GM21447 (cell line): ENCODE results near the gene TM9SF4.
A peak's percentile ranks its signal among the peaks of the same experiment; 100 is the strongest.
"Not testable (repeated sequence)": the region's sequence is repeated elsewhere in the genome, so short reads cannot be mapped to it uniquely, and the experiment has no call there.

Experiments
- ATAC-seq: cut with Tn5 transposase; IDR thresholded peaks from one replicate; pipeline ENCODE4 v1.9.1; 2021; ENCODE audit not compliant: unreplicated experiment

TM9SF4 gene

GRCh38 chr20:32089637-32090362 lies 19.7 kb upstream of the TM9SF4 start:
- no peak for ATAC-seq

GRCh38 chr20:32091888-32092346 lies 17.6 kb upstream of the TM9SF4 start:
- no peak for ATAC-seq

DNA sequence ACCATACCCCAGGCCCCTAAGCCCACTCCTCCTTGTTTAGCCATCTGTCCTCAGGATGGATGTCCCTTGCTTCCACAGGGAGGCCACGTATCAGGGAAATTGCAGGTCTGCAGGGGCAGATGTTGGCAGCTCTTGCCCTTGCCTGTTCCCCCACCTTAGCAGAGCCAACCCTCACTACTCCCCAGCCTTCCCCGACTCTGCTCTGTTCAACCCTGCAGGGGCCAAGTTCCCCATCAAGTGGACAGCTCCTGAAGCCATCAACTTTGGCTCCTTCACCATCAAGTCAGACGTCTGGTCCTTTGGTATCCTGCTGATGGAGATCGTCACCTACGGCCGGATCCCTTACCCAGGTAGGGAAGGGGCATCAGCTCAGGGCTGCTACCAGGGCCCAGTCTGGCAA lies 10.7 kb upstream of the TM9SF4 start:
- no peak for ATAC-seq

DNA sequence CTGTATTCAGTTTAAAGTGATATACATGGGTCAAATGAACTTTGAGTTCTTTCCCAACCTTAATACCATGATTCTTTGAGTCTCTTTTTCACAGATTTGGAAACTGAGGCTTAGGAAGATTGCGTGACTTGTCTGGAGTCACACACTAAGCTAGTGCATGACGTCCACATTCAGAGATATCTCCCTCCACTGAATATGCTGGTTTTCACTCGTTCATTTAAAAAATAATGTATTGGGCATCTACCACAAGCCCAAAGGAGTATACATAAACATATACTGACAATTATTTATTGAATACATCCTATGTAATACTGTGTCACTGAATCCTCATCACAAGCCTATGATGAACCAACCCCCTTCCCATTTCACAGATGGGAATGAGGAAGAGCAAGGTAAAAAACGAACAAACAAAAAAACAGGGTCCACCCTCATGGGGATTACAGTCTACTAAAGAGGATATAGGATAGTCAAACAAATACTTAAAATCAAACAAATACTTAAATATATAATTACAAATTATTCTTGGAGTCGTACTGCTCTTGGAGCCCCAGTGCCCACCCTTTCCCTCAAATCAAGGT lies 611 bp upstream of the TM9SF4 start:
- no peak for ATAC-seq

GRCh38 chr20:32110173-32110704 lies 725 bp downstream of the TM9SF4 start:
- ATAC-seq, result peak; percentile 16

- ATAC-seq, result no peak
Observed at GRCh38 chr20:32110727-32111126, 1.2 kb downstream of the TM9SF4 start.

GRCh38 chr20:32111156-32111686 lies 1.7 kb downstream of the TM9SF4 start:
- no peak for ATAC-seq

DNA sequence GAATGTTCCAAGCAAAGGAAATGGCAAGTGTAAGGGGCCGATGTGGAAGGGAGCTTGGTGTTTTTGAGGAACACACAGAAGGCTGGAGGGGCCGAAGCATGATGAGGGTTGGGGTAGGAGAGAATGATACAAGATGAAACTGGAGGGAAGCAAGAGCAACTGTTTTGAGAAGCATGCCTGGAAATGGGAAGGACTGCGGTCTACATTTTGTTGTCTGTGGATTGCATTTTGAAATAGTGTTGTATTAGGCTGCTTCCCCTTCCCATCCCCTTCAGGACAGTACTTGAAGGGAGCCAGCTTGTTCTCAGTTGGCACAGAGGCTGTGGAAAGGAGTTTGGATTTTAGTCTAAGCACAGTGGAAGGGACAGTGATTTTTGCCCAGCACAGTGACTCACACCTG lies 2.2 kb downstream of the TM9SF4 start:
- no peak for ATAC-seq

- ATAC-seq, result no peak
Observed at GRCh38 chr20:32112841-32113240, 3.3 kb downstream of the TM9SF4 start.

GRCh38 chr20:32113591-32114260 lies 4.2 kb downstream of the TM9SF4 start:
- no peak for ATAC-seq

GRCh38 chr20:32114305-32114960 lies 4.9 kb downstream of the TM9SF4 start:
- no peak for ATAC-seq

DNA sequence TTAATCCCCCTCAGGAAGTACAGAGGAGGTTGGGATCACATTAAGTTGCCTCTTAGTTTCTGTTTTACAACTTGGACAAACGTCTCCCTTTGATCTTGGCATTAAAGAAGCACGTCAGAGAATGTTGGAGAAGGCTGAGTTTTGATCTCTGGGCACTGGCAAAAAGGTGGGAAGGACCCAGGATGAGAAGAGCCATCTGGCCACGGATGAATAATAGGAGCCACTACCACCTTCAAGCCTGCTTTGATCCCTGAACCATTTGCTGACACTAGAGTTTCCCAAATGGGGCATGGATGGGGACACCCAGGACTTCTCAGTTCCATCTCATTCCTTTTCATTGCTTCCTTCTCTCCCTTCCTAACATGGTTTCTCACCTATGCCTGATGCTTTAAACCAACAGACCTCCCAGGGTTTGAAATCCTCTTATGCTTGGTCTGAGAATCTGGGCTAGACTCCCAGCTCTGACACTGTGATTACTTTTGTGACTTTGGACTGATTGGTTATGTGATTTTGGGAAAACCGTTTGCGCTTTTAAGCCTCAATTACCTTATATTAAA lies 5.8 kb downstream of the TM9SF4 start:
- no peak for ATAC-seq

GRCh38 chr20:32116079-32116521 lies 6.6 kb downstream of the TM9SF4 start:
- no peak for ATAC-seq

GRCh38 chr20:32116796-32117195 lies 7.3 kb downstream of the TM9SF4 start:
- not testable (repeated sequence) for ATAC-seq

DNA sequence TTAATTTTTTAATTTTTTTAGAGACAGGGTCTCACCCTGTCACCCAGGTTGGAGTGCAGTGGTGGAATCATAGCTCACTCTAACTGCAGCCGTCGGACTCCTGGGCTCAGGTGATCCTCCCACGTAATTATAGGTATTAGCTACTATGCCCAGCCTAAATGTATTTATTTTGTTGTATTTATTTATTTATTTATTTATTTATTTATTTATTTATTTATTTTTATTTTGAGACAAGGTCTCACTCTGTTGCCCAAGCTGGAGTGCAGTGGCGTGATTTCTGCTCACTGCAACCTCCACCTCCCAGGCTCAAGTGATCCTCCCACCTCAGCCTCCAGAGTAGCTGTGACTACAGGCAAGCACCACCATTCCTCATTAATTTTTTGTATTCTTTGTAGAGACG lies 8.9 kb downstream of the TM9SF4 start:
- ATAC-seq, result not testable (repeated sequence)

DNA sequence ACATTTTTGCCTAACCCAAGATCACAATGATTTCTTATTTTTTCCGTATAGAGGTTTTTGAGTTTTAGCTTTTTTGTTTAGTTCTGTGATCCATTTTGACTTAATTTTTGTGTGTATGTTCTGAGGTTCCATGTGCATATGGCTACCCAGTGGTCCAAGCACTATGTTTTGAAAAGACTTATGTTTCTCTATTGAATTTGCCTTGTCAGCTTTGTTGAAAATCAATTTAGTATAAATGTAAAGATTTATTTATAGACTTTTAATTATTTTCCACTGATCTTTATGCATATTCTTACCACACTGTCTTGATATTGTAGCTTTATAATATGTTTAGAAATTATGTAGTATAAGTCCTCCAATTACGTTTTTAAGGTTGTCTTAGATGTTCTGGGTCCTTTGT lies 10.2 kb downstream of the TM9SF4 start:
- ATAC-seq, result no peak

- not testable (repeated sequence) for ATAC-seq
Observed at GRCh38 chr20:32121908-32122307, 12.4 kb downstream of the TM9SF4 start.

DNA sequence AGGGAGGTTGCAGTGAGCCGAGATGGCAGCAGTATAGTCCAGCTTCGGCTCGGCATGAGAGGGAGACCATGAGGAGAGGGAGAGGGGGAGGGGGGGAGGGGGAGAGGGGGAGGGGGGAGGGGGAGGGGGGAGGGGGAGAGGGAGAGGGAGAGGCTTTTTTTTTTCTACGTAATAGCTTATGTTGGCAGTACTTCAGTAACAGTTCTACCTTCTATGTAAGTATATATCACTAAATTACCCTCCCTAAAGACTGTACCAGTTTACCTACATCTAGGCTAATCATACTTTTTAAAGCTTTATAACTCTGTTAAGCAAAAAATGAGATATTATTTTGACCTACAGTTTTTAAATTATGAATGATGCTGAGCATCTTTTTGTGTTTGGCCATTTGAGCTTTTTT lies 13.6 kb downstream of the TM9SF4 start:
- ATAC-seq, result no peak

DNA sequence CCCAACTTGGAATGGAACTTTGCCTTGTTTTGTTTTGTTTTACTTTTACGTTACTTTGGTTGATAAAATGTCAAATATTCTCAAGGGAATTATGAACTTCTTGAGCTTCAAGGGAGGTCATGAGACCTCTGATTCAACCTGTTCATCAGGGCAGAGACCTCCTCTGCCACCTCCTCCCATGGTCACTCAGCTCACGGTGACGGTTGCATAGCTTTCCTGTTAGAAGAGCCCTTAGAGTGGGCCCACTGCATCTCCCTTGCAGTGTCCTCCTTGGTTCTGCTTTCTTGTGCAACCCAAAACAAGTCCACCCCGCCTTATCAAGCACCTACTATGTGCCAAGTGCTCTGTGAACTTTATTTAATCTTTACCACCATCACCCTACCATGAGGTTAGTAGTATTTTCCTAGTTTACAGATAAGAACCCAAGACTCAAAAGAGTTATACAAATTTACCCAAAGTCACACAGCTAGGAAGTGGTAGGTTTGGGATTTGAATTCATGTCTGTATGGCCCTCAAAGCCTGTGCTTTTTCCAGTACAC lies 15.5 kb downstream of the TM9SF4 start:
- ATAC-seq, result no peak

- no peak for ATAC-seq
Observed at GRCh38 chr20:32125506-32125905, 16.0 kb downstream of the TM9SF4 start.
